Measurements from ENCODE around the gene CSF1R.
"Not testable (repeated sequence)": the region's sequence is repeated elsewhere in the genome, so short reads cannot be mapped to it uniquely, and the experiment has no call there.

CSF1R gene

GRCh38 chr5:150105928-150106615 is 19.7 kb upstream of the CSF1R start:
- in situ Hi-C loops (cut with HindIII; ENCODE audit: low sequenced_read_pairs): no loop called here

DNA sequence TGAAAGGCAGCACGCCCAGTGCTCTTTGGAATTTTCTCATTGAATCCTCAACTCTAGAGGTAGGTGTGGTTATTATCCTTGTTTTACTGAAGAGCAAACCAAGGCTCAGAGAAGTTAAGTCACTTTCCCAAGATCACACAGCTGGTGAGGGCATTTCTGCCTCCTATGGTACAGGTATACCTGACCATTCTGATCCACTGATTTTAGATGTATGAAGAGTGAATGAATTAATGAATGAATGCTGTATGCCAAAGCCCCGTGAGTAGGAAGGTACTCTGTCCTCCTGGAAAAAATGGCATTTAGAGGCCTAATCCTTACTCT is 18.2 kb upstream of the CSF1R start:
- in situ Hi-C loops (cut with HindIII; ENCODE audit: low sequenced_read_pairs): no loop called here

- in situ Hi-C loops (cut with HindIII; ENCODE audit: low sequenced_read_pairs): no loop called here
Measured at GRCh38 chr5:150103678-150104549, 17.6 kb upstream of the CSF1R start.

DNA sequence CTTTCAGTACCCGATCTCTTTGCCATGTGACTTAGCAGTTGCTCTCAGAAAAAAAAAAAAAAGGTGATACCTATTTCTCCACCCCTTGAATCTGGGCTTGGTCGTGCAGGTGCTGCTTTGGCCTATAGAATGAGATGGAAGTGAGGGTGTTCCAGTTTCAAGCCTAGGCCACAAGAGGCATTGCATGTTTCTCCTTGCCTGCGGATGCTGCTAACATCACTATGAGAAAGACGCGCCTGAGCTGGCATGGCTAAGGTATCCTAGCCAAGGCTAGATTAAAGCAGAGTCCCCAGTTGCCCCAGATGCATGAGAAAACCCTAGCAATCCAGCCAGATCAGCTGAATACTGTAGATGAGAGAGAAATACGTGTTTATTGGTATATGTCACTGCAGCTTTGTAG is 14.7 kb upstream of the CSF1R start:
- in situ Hi-C loops (cut with HindIII; ENCODE audit: low sequenced_read_pairs): no loop called here

DNA sequence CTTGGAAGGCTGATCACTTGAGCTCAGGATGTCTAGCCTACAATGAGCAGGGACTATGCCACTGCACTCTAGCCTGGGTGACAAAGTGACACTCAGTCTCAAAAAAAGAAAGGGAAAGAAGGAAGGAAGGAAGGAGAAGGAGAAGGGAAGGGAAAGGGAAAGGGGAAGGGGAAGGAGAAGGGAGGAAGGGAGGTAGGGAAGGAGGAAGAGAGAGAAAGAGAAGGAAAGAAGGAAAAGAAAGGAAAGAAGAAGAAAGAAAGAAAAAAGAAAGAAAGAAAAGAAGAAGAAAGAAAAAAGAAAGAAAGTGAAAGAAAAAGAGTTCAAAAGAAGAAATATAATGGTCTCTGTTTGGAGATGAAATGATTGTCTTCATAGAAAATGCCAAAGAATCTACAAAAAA is 10.8 kb upstream of the CSF1R start:
- in situ Hi-C loops (cut with HindIII; ENCODE audit: low sequenced_read_pairs): no loop called here

DNA sequence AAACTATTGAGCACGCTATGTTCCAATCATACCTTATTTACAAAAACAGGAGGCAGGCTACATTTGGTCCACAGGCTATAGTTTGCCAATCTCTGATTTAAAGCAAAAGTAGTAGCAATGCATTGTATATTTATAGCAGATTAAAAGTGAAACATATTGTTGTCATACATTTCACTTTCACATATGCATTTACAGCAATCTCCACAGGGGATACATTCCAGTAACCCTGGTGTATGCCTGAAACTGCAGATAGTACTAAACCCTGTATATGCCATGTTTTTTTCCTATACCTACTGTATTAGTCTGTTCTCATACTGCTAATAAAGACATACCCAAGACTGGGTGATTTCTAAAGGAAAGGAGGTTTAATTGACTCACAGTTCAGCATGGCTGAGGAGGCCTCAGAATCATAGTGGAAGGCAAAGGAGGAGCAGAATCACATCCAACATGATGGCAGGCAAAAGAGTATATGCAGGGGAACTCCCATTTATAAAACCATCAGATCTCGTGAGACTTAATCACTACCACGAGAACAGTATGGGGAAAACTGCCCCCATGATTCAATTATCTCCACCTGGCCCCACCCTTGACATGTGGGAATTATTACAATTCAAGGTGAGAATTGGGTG is 5.9 kb upstream of the CSF1R start:
- in situ Hi-C loops (cut with HindIII; ENCODE audit: low sequenced_read_pairs): no loop called here

- in situ Hi-C loops (cut with HindIII; ENCODE audit: low sequenced_read_pairs): no loop called here
Measured at GRCh38 chr5:150085191-150085912, 1.0 kb downstream of the CSF1R start.

DNA sequence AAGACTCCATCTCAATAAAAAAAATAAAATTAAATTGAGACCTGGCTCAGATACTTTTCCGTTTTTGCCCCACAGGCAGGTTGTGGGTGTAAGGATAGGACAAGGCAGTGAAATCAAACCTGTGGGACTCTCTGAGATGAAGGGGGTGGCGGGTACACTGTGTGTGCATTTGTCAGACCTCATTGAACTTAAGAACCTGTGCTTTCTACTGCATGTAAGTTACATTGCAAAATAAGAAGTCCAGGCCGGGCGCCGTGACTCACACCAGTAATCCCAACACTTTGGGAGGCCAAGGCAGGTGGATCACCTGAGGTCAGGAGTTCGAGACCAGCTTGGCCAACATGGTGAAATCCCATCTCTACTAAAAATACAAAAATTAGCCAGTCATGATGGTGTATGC is 1.6 kb downstream of the CSF1R start:
- in situ Hi-C loops (cut with HindIII; ENCODE audit: low sequenced_read_pairs): not testable (repeated sequence)

DNA sequence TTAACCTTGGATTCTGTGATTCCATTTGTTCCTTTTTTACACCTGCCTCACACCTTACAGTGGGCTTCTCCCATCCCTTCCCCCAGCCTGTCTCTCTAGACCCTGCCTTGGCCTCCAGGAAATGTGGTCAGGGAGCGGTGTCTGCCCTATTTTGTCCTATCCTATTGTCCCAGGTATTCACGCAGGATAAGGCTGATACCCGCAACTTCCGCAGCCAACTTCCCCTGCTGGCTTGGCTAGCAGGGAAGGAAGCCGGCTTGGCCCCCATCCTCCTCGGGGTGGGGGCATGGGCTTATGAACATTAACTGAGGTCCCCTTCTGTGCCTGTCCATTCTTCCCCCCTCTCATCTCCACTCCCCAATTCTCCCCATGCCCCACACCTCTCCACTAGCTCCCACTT is 3.5 kb downstream of the CSF1R start:
- in situ Hi-C loops (cut with HindIII; ENCODE audit: low sequenced_read_pairs): no loop called here

- in situ Hi-C loops (cut with HindIII; ENCODE audit: low sequenced_read_pairs): no loop called here
Measured at GRCh38 chr5:150082374-150082773, 4.0 kb downstream of the CSF1R start.

DNA sequence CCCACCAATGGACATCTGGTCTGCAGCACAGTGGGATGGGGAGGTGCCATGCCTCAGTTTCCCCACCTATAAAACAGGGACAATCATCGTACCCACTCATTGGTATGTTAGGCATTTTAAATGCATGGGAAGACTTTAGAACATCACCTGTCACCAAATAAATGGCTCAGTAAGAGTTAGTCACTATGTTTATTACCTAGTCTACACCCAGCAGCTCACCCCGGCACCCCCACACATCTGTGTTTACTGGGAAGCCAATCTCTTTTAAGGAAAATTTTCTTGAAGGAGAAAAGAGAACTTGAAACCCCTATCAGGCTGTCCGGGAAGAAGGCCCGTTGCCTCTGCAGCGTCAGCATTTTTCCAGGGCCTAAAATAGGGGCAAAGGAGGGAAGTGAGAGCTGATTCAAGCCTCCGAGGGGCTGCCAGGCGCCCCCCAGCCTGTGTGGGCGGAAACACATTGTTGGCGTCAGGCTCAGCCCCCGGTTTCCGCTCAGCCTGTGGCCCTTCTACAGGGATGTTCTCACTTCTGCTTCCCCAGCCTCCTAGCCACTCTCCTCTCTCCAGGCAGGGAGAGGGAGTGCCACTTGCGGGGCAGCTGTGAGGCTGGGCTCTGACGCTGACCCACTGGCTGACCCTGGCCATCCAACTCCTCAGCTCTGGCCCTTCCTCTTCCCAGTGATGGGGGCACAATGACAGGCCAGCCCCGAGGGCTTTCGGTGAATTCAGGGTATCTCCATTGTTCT is 4.6 kb downstream of the CSF1R start:
- in situ Hi-C loops (cut with HindIII; ENCODE audit: low sequenced_read_pairs): no loop called here

GRCh38 chr5:150080696-150081435 is 5.5 kb downstream of the CSF1R start:
- in situ Hi-C loops (cut with HindIII; ENCODE audit: low sequenced_read_pairs): no loop called here

DNA sequence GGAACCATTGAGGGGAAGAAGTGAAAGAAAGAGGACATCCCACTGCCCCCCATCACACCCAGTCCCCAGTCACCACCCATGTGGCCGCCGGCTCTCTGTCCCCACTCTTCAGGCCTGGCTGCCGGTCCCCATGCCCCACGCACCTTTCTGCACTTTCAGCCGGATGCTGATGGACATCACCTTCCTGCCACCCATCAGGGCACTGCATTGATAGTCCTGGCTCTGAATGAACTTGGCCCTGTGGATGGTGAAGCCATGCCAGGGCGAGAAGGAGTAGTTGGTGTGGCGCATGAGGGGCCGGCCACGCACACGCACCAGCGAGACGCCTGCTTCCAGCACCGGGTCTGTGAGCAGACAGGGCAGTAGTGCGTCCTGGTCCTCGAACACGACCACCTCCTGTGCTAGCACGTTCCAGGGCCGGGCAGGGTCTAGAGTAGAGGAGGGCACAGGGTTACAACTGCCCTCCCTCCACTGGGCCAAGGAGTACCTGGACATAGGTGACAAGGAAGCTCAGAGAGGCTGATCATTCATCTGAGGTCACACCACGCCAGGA is 6.4 kb downstream of the CSF1R start:
- in situ Hi-C loops (cut with HindIII; ENCODE audit: low sequenced_read_pairs): no loop called here

DNA sequence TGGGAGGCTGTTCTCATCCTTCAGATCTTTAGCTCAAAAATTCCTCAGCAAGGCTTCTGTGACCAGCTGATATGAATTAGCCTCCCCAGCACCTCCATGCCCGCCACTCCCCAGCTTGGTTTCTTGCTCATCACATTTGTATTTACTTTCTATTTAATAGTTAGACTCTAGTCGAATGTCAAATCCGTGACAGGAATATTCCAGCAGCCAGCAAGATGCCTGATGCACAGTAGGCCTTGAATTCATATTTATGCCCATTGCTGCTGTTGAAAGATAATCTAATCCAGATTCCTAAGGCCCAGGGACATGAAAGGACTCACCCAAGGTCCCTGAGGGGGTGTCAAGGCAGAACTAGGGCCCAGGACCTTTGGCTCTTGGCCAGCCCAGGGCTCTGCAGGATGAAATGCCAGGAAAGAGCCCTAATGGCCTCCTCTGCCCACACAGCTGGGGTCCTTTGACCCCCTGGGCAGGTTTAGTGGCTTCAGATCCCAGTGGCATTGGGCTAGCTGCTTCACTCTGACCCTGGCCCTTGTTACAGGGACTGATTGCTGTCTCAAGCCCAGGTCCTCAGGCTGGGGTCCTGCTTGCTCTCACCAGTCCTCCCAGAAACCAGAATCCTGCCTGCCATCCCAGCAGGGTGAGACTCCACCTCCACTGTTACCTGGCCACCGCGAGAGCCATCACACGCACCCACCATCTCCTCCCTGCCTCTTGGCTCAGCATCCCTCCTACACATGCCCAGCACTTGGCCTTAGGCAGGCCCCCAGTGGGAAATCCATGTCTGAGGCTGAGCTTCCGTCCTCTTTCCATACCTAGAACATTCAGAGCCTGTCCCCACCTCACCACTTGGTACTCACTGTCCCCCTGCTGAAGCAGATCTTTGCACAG is 7.3 kb downstream of the CSF1R start:
- in situ Hi-C loops (cut with HindIII; ENCODE audit: low sequenced_read_pairs): no loop called here

GRCh38 chr5:150077996-150078801 is 8.2 kb downstream of the CSF1R start:
- in situ Hi-C loops (cut with HindIII; ENCODE audit: low sequenced_read_pairs): no loop called here

- in situ Hi-C loops (cut with HindIII; ENCODE audit: low sequenced_read_pairs): no loop called here
Measured at GRCh38 chr5:150077060-150077459, 9.3 kb downstream of the CSF1R start.

- in situ Hi-C loops (cut with HindIII; ENCODE audit: low sequenced_read_pairs): no loop called here
Measured at GRCh38 chr5:150075806-150076205, 10.5 kb downstream of the CSF1R start.

GRCh38 chr5:150075233-150075632 is 11.1 kb downstream of the CSF1R start:
- in situ Hi-C loops (cut with HindIII; ENCODE audit: low sequenced_read_pairs): no loop called here

Measured in DLD1 (cell line).